GM19238 (cell line): ENCODE data around the gene PPP1R18.
"Not testable (repeated sequence)": the region's sequence is repeated elsewhere in the genome, so short reads cannot be mapped to it uniquely, and the experiment has no call there.

Experiments used
- DNase-seq: peaks from one replicate; pipeline ENCODE4 v3.0.0; 2011; ENCODE audit warnings: low spot score; ENCODE audit not compliant: insufficient read length

Gene PPP1R18

DNA sequence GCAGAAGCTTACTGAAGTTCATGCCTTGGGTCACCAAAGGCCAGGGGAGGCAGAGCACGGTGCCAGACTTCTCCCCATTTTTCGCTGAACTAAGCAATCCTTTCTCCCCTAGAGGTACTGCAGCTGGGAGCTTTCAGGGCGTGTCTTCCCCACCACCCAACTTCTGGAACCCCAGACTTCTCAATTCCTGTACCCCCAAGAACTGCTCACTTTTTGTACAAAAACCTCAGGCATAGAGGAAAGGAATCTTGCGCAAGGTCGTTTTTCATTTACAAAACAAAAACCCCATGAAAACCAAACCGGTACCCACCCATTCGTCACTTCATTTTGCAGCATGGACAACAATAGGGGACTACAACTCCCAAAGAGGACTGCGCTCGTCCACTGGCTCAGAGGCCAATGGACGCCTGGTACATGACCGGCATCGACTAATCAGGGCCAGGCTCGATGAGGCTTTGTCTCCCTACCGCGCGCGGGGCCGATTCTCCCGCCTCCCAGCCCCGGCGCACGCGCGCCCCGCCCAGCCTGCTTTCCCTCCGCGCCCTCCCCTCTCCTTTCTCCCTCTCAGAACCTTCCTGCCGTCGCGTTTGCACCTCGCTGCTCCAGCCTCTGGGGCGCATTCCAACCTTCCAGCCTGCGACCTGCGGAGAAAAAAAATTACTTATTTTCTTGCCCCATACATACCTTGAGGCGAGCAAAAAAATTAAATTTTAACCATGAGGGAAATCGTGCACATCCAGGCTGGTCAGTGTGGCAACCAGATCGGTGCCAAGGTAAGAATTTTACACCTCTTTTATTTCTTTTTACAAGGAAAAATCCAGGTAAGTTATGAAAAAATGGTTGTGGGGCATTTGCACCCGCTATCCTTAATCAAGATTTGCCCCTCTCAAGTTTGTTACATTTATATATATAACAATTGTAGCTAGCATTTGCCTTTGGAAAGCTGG, 33.6 kb upstream of the PPP1R18 start, which contains the start of gene TUBB:
TUBB (plus strand) TSS at position 562 of the 947 bp plus-strand sequence; CDS start at position 717, 155 bp downstream.
- peak; percentile 84 for DNase-seq

DNA sequence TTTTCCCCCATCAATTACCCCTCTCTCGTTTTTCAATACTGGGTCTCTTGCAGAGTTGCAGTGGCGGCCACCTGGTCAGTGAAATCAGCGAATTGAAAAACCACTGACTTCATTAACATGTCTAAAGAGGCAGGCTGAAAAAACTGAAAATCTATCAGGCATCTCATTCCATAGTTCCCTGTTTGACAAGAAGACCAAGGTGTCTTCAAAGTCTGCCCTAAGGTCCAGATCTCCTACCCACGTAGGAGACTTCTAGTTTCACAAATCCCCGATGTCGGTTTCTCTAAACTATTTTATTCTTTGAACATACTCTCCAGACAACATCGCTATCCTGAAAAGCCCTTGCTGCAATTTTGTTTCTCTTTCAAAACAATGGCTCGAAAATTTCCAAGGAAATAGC, 32.9 kb upstream of the PPP1R18 start:
- no peak for DNase-seq

DNA sequence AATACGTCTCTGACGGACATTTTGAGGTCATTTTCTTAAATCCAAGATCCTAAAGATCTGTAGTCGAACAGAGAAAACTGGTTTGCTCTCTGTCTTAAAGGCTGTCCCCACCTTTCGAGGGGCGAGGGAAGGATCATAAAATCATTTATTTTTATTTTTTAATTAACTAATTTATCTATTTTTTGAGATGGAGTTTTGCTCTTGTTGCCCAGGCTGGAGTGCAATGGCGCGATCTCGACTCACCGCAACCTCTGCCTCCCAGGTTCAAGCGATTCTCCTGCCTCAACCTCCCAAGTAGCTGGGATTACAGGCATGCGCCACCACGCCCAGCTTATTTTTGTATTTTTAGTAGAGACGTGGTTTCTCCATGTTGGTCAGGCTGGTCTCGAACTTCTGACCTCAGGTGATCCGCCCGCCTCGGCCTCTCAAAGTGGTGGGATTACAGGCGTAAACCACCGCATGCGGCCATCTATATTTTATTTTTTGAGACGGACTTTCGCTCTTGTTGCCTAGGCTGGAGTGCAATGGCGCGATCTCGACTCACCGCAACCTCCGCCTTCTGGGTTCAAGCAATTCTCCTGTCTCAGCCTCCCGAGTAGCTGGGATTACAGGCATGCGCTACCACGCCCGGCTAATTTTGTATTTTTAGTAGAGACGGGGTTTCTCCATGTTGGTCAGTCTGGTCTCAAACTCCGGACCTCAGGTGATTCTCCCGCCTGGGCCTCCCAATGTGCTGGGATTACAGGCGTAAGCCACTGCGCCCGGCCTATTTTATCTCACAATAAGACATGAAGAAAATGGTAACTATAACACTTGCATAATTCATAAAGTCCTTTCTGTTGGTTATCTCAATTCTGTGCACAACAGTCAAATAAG, 31.6 kb upstream of the PPP1R18 start:
- not testable (repeated sequence) for DNase-seq

DNA sequence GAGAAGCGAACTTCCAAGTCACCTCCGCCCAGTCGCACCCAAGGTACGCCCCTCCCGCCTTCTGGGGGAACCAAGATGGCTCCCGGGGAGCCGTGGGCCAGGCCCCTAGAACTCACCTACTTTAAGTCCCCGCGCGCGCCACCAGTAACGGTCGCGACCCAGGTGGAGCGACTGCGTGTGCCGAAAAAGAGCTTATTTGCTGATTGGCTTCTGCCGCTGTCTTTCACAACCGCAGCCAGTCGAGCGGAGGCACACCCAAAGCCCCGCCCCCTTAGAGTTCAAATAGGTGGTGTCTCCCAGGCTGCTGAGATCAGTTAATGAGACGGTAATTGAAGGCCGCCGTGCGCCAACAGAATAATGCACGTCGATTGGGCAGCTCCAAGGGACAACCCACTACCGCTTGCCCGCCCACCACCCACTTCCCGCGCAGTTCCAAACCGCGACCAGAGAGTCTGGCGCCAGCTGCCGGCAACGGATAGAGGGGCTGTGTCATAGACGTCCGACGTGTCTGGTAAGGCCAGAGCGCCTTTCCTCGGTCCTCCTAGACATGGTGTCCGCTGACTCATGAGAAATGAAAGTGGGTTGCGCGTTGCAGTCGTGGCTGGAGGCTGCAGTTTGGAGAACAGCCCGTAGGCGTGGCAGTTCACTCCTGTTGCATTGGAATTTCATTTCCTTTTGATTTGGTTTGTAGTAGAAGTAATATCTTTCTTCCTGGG, 30.8 kb upstream of the PPP1R18 start, which contains the start of gene MDC1:
MDC1 (minus strand) TSS at position 153 of the 716 bp plus-strand sequence. CDS start 2,106 bp downstream, outside the sequence.
- peak; percentile 87 for DNase-seq

DNA sequence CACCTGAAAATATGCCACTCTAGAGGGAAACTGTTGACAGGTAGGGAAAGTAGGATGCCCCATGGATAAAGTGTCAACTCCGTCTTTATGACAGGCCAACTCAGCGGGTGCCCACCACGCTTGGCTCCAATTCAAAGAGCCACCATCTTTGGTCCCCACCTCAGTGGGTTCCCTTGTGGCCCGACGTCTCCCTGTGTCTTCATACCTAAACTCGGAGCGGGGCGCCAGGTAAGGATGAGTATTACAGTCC, 30.4 kb upstream of the PPP1R18 start:
- DNase-seq, result no peak

DNA sequence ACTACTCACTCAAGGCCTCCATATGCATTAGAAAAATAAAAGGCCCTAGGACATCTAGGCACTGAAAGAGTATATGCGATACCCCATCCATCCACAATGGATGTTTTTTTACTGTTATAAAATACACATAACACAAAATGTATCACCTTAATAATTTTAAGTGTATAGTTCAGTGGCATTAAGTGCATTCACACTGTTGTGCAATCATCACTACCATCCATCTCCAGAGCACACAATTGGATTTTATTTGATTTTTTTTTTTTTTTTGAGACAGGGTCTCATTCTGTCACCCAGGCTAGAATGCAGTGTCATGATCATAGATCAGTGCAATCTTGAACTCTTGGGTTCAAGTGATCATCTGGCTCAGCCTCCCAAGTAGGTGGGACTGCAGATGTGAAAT, 27.8 kb upstream of the PPP1R18 start:
- DNase-seq, result no peak

DNA sequence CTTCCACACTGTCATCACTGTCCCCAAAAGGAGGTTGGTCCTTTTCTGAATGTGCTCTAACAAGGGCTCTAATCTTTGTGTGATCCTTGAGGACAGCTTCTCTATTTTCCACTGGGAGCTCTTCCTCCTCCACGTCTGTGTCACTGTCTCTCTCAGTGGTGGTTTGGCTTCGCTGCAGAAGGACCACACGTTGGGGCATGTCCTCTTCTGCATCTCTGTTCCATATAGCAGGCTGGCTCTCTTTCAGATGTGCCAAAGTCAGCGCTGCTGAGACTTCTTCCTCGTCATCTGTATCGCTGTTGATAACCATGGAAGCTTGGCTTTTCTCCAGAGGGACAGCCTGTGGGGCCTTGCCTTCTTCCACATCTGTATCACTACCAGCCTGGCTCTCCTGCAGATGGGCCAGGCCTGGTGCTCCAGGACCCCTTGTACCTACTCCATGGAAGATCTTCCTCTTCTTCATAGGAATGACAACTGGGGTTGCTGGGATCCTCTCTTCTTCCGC, 26.0 kb upstream of the PPP1R18 start:
- DNase-seq, result no peak

DNA sequence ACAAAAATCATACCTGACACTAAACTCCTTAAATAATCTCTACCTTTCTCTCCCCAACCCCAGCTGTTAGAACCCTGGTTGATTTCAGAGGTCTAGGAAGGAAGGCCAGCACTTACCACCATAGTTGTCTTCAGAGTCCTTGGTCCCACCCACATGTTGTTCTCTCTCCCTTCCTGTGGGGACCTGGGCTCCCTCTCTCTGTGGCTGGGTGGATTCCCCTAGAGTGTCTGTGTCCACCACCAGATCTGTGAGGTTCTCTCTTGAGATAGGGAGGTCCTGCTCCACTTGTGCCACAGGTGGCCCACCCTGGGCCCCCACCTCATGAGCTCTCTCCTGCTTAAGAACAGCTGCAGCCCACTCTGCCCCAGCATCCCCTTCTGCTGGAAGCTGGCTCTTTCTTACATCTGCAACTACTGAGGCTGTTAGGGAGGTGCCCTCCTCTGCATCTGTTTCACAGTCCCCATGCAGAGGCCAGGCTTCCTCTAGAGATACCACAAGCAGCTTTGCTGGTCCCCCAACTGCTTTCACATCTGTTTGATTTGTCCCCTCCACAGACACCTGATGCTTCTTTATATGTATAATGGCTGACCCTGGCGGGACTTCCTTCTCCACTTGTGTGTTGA, 25.4 kb upstream of the PPP1R18 start:
- DNase-seq, result no peak

DNA sequence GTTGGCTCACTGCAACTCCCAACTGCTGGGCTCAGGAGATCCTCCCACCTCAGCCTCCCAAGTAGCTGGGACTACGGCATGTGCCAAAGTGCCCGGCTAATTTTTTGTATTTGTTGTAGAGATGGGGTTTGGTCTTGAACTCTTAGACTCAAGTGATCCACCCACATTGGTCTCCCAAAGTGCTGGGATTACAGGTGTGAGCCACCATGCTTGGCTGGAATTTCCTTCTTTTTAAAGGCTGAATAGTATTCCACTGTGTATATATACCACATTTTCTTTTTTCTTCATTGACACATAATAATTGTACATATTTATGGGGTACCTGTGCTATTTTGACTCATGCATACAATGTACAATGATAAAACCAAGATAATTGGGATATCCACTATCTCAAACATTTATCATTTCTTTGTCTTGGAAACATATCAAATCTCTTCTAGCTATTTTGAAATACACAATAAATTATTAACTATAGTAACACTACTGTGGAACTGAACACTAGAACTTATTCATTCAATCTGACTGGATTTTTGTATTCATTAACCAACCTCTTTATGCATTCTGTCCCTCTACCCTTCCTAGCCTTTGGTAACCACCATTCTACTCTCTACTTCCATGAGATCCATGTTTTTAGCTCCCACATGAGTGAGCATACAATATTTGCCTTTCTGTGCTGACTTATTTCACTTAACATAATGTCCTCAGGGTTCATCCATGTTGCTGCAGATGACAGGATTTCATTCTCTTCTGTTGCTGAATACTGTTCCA, 22.8 kb upstream of the PPP1R18 start:
- DNase-seq, result no peak

DNA sequence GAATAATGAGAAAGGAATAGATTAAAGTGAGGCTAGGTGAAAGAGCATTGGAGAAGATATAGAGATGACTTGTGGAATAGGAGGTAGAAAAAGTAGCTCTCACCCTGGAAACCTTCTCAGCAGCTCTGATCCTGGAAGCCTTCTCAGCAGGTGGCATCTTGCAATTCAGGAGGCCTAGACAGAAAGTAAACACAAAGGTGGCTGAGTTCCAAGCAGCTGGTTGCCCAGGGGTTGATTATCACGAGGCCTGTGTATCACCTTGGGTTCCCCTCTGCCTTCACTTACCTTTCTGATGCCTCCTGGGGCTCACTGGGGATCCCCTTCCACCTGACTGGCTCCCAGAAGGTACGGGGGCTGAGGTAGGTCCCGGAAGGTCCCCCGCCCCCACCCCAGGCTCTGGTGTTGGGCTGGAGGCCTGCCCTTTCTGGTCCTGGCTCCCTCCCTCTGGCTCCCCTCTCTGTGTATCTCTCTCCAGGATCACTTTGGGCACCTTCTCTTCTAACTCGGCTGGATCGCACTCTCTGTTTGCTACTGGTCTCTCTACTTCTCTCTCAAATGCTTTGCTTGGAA, 20.9 kb upstream of the PPP1R18 start:
- DNase-seq, result no peak

DNA sequence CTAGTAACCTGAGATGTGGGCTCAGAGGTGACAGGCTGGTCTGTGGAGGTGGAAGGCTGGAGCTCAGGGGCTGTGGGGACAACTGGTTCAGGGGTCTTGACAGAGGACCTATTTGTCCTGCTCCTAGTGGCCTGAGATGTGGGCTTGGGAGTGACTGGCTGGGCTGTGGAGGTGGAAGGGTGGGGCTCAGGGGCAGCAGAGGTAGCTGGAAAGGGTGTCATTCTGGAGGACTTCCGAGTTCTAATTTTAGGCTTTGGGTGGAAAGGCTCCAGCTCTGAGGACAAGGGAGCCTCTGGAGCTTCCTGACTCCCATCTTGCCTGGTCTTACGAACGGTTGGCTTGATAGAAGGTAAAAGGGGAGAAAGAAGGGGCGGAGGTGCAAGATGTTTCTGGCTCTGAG, 19.2 kb upstream of the PPP1R18 start:
- no peak for DNase-seq

DNA sequence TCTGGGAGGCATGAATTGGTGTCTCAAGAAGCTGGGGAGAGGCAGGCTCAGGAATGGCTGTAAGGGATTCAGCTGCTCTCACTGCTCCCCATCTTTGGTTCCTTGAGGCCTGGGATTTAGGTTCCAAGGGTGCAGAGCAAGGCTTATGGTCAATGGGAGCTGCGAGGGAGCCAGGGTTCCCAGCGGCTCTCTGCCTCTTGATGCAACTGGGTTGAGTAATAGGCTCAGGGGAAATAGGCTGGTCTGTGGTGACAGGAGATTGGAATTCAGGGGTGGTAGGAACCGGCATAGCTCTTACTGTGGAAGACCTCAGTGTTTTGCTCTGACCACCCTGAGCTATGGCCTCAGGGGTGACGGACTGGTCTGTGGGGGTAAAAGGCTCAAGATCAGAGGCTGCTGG, 17.4 kb upstream of the PPP1R18 start:
- DNase-seq, result no peak

DNA sequence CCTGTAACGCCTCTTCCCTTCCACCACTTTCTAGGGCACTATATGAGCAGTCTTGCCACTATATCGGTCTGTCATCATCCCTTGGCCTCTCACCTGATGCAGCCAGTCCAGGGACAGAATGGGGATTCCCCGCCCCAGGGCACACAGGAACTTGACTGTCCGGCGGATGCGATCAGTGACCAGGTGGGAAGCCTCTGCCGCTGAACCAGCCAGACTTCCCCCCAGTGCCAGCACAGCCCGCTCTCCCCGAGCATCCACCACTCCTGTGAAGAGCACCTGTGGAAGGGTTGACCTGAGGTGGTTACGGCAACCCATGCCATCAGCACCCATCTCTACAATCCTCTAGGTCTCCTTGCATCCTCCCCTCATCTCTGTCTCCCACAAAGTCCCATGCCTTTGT, 16.6 kb upstream of the PPP1R18 start:
- DNase-seq, result no peak

DNA sequence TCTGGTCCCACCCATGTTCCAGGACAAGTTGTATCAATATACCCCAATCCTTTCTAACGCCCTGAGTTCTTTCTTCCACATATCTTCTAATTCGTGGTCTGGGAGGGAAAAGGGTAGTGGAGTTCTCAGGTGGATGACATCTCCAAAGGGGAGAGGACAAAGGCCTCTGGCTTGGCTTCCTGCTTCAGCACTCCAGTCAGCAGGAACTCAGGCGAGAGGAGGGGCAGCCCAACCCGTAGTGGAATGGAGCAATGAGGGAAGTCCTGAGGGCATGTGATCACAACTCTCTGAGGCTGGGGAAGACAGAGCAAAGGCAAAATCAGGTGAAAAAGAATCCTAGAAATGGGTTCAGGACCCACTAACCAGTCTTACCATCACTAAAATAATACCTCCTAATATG, 13.9 kb upstream of the PPP1R18 start:
- no peak for DNase-seq

DNA sequence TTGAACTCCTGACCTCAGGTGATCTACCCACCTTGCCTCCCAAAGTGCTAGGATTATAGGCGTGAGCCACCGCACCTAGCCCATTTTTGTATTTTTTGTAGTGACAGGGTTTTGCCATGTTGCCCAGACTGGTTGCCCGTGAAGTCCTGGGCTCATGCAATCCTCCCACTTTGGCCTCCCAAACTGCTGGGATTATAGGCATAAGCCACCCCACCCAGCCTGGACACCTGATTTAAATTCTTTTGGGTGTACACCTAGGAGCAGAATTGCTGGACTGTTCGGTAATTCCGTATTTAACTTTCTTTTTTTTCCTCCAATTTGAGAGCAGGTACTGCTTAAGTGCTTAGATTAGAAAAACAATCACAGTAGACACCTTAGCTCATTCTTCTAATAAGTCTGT, 10.0 kb upstream of the PPP1R18 start:
- no peak for DNase-seq

DNA sequence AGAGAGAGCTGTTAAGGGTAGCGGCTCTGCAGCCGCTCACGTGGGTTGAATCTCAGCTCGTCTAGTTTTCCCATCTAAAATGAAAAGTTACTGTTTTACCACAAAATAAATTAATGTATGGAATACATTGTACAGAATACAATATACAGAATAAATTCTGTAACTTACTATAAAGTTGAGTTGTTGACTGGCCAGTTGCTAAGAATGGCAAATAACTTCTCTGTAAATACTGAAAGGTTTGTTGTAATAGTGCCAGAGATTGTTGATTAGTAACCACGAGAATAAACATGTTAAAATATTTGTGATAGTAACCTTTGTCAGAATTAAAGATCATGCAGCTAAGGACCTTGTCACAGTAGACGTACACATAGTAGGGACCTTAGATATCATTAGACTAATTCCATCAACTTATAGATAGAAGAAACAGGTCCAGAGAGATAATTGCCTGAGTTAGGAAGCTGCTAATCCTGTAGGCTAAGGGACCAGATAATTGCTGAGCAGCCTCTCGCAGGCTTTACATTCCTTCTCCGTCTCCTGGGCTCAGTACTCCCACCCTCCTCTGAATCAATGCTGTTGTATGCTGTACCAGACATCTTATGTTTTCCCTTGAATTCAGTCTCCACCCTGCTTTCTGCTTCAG, 4.9 kb upstream of the PPP1R18 start:
- no peak for DNase-seq

DNA sequence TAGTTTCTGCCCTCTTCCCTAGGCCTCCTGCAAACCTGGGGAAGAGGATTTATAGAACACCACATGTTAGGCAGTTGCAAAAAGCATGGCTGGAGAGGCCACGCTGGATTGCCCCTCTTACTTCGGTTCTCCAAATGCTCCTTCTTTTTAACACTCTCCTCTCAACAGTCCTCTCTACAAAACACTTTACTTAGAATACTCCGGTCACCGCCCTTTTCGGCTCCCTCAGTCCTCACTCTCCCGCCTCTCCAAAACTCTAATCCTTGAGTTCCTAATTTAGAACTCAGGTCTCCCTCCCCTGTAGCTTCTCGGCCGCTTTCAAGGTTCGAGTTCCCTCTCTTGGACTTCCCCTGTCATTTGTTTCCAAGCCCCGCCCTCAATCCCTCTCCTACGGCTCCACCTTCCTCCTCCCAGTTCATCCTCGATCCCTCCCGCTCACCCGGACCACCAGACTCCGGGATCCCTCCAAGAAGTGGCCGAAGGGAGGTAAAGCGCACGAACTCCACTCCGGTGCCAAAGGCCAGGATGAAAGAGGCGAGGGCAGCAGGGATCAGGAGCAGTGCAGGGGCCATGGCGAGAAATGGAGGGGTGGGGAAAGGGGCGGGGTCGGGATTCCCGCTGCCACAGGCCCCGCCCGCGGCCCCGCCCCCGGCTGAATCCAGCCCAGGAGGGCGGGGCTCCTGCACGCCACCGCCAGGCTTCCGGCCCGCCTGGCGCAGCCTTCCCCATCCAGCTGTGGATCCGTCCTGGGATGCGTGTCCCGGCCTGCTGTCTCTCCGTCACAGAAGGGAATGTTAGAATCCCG, 4.2 kb upstream of the PPP1R18 start, which contains the start of gene NRM:
NRM (minus strand) TSS at position 582 of the 805 bp plus-strand sequence; CDS start at position 572, 10 bp downstream.
- DNase-seq, result peak; percentile 66

DNA sequence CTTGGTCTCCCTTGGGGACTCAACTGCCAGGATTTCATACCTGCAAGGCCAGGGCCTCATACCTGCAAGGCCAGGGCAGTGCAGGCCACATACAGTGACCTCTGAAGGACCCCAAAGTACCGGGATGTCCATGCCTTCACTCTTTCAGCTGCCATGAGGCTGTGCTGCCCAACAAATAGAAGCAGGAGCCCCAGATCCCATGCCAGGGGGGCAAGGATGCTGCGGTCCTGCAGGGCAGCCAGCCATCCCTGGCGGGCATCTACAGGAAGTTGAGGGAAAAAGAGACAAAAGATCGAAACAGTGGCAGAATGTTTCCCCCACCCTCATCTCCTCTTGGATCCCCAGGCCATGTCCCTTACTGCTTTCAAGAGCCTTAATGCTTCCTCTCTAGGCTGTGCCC, 3.5 kb upstream of the PPP1R18 start:
- DNase-seq, result no peak
